Left hindlimb (tissue), 1 donor: ENCODE measurements around the gene ADAMTS19.
"Not testable (repeated sequence)": the region's sequence is repeated elsewhere in the genome, so short reads cannot be mapped to it uniquely, and the experiment has no call there.

Source experiments
- DNase-seq: peaks from one replicate; pipeline ENCODE4 v3.0.0-alpha.2; 2018

The ADAMTS19 gene

DNA sequence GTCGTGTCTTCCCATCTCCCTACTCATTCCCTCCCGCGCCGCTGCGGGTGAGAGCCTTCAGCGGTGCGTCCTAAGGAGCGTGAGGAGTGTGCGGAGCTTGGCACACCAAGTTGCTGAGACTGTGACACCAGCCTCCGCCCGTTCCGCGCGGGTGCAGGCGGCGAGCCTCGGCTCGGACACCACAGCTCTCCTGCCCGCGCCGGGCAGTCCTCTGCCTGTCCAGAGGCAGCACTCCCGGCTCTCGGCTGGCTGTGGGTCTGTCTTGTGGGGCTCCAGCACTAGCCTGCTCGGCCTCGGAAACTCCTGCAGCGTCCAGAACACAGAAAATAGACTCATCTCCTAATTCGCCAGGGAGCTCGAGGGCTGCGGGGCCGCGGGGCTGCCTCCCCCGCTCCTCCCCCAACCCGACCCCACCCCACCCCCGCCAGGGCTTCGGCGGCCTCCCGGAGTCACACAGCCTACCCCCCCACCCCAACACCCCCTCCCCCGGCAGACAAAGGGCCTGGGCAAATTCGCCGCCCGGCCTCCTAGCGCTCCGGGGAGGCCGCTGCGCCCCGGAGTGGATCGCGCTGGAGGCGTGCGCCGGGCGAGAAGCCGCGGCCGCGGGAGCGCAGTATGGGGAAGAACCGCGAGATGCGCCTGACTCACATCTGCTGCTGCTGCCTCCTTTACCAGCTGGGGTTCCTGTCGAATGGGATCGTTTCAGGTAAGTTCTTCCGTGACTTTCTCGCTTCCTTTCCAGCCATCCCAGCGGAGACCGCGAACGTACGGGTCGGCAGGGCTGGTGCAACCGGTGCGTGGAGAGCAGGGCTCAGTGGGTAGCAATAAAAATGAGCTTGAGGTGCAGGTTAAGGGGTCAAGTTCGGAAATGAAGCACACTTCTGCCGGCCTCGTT, at the start of gene ADAMTS19:
ADAMTS19 (plus strand) TSS at position 522 of the 895 bp plus-strand sequence; CDS start at position 616, 94 bp downstream.
- DNase-seq = peak; percentile 77

- no peak for DNase-seq
Observed at GRCh38 chr5:129410488-129410887, 49.6 kb upstream of the ADAMTS19 start.

DNA sequence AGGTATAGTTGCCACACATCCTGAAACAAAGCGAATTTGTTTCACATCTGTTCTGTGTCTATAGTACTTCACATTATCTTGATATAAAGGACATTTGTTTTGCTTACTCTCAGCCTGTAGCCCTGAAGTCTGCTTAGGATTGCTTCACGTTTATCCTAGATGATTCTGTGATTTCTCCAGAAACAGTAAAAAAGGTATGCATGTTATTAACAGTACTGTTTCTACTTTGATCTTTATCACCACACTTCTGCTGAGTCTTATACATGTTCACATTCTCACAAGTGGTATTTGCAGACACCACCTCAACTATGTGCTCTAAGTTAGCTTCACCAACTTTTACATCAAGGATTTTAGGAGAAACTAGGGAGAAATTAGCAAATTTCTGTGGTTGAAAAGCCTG, 47.4 kb upstream of the ADAMTS19 start:
- DNase-seq = no peak

DNA sequence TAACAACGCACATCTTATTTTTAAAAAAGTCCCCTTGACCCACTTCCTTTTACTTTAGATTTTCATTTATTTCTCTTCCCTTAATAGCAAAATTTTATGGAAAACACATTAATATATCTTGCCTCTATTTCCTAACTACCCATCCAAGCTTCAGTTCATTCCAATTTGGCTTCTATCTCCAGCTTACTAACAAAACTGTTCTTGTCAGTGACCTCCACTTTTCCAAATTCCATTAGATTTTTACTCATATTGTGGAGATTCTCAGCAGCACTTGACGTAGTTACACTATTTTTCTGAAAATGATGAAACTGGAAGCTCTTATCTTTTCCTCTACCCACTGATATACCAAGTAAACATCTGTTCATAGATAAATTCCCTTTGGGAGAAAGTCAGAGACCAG, 46.5 kb upstream of the ADAMTS19 start:
- no peak for DNase-seq

- no peak for DNase-seq
Observed at GRCh38 chr5:129419292-129419691, 40.8 kb upstream of the ADAMTS19 start.

DNA sequence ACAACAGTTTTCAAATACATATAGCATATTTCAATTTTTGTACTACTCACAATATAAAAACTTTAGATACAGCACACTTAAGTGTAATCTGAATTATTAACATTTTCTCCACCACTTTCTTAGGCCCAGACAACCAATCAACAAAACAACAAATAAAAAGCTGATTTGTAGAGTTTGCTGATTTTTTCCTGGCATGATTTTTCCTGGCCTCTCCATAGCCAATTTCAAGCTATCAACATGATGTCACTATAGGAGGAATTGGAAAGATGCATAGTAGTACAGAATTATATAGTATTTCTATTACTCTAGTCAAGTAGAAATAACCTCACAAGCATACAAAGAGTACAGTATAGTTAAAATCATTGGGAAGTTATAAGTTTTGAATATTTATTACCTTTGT, 35.1 kb upstream of the ADAMTS19 start:
- DNase-seq = no peak

GRCh38 chr5:129426071-129426470, 34.0 kb upstream of the ADAMTS19 start:
- no peak for DNase-seq

GRCh38 chr5:129428636-129429035, 31.5 kb upstream of the ADAMTS19 start:
- DNase-seq = not testable (repeated sequence)

- no peak for DNase-seq
Observed at GRCh38 chr5:129431406-129431805, 28.7 kb upstream of the ADAMTS19 start.

- no peak for DNase-seq
Observed at GRCh38 chr5:129438322-129438721, 21.8 kb upstream of the ADAMTS19 start.

GRCh38 chr5:129440424-129440823, 19.7 kb upstream of the ADAMTS19 start:
- no peak for DNase-seq

GRCh38 chr5:129441096-129441495, 19.0 kb upstream of the ADAMTS19 start:
- DNase-seq = no peak

DNA sequence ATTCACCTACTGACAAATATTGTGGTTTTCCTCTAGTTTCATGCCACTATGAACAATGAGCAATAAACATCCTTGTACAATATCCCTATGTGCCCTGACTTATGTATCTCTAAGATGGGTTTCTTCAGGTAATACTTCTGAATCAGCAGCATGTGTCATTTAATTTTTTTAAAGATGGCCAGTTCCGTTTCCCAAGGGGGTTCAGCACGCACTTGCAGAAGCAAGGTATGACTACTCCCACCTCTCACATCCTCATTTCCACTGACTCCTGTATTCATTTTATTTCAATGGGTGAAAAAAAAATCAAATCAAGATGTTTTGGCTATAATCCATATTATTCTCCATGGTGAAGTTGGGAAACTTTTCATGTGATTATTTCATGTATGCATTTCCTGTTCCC, 14.7 kb upstream of the ADAMTS19 start:
- DNase-seq = no peak

GRCh38 chr5:129447968-129448367, 12.1 kb upstream of the ADAMTS19 start:
- DNase-seq = no peak

GRCh38 chr5:129448654-129449053, 11.4 kb upstream of the ADAMTS19 start:
- no peak for DNase-seq

DNA sequence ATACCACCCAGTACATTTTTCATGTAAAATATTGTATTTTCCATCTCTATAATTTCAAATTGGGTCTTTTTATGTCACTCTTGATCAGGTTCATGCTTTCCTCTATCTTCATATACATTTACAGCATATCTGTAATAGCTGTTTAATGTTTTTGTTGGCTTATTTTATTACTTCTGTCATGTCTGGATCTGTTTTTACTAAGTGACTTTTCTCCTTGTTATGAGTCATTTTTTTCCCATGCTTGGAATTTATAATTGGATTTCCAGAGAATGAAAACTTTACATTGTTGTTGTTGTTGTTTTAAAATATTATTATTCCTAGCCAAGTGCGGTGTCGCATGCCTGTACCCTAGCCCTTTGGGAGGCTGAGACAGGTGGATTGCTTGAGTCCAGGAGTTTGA, 5.6 kb upstream of the ADAMTS19 start:
- DNase-seq = no peak

- DNase-seq = peak; percentile 25
Observed at GRCh38 chr5:129459450-129459776, 685 bp upstream of the ADAMTS19 start.

DNA sequence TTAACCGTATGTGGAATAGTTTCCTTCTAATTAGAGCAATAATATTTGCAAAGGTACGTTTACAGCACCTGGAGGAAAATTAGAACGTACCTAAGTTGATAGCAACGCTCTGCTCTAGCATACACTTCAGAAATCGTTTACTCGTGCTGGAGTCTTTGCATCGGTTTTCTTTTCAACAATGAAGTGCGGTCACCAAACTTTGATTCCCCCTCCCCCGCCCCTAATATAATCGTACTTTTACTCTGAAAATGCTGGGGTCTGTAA, 506 bp downstream of the ADAMTS19 start:
- no peak for DNase-seq

GRCh38 chr5:129460936-129461710, 1.0 kb downstream of the ADAMTS19 start:
- DNase-seq = peak; percentile 62

GRCh38 chr5:129461711-129462332, 1.7 kb downstream of the ADAMTS19 start:
- DNase-seq = no peak

DNA sequence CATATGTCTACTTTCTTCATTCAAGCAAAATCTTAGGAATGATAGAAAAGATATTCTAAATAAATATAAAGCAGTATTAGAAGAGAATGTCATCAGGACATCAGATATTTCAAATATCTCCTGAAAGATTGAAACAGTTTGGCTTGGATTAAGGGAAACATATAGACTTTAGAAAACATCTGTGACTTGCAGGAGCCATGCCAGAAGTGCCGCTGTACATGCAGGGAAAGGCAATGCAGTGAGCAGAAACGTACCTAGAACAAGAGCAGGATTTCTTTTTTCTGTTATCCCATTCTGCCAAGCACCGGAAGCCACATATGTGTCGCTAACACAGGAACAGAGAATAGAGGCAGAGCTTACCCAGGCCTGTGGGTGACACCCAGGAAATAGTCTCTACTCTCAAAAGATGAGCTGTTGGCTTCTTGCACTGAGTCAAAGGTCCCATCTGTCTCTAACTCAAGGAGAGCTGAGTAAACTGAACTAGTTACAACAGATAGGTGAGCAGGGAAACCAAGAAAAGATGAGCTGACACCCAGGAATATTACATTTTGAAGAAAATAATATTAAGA, 5.8 kb downstream of the ADAMTS19 start:
- DNase-seq = no peak

GRCh38 chr5:129474544-129474943, 14.4 kb downstream of the ADAMTS19 start:
- no peak for DNase-seq

GRCh38 chr5:129476751-129477150, 16.7 kb downstream of the ADAMTS19 start:
- no peak for DNase-seq

DNA sequence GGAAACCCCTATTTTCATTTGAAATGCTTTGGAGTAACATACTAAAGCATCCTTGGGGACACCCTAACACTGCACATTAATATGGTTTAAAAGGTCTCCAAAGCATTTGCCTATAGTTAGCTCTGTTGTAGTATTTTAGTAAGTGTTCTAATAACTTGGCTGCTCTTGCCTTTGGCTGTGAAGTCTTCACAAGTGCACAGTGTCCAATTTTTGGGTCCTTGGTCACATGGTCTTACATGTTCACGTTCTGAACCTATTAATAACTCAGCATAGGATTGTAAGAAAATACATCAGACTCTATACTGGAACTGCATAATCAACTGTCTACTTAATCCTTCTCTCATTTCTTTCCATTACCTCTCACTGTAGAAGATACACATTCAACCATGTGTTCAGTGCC, 17.4 kb downstream of the ADAMTS19 start:
- peak; percentile 51 for DNase-seq
